ENCODE data around the gene EML2. TPM values are rescaled to one million over a fixed set of nuclear protein-coding genes. Genes with fewer than 3 reads are reported as not detected.

Gene EML2
- total RNA-seq, 1 experiment from 2014 or later = 28.9 TPM

- peaks cover 4% of the 10 kb centered on the region for H3F3A ChIP-seq (ENCODE audit: low read length, unreplicated experiment)
- peaks cover 25% of the 10 kb centered on the region for H3K4me1 ChIP-seq (ENCODE audit: insufficient read depth, low read length)
- no peaks in the 10 kb centered on the region for H3K36me3 ChIP-seq (ENCODE audit: low read depth, low read length)
- H3K4me2 ChIP-seq (ENCODE audit: low read length) = peak overlapping the region; percentile 83
- no peaks in the 10 kb centered on the region for H3K27me3 ChIP-seq (ENCODE audit: low read length)
- no peaks in the 10 kb centered on the region for H3K9me3 ChIP-seq (ENCODE audit: low read length)
- 0 out of 2 replicates have a peak, but pooled peaks cover 6% of the 10 kb centered on the region for H3K79me2 ChIP-seq (ENCODE audit: low read length)
- BruUV-seq (replicated peaks) = no TSS peak
- H2AFZ ChIP-seq (ENCODE audit: low read length) = peak overlapping the region; percentile 82
- no peak overlapping the region; the same call in 1 of the 2 replicates for H3K9ac ChIP-seq (ENCODE audit: low read length)
- H3K4me3 ChIP-seq (ENCODE audit: low read length) = peak overlapping the region; percentile 72
- TF ChIP-seq EZH2 (IDR thresholded peaks at IDR 0.05; ENCODE audit: low read length, unreplicated experiment) = no peak
- TF ChIP-seq EZH2phosphoT487 (IDR thresholded peaks at IDR 0.05; ENCODE audit: borderline replicate concordance, low read length) = no peak
- TF ChIP-seq, protein P1, sequence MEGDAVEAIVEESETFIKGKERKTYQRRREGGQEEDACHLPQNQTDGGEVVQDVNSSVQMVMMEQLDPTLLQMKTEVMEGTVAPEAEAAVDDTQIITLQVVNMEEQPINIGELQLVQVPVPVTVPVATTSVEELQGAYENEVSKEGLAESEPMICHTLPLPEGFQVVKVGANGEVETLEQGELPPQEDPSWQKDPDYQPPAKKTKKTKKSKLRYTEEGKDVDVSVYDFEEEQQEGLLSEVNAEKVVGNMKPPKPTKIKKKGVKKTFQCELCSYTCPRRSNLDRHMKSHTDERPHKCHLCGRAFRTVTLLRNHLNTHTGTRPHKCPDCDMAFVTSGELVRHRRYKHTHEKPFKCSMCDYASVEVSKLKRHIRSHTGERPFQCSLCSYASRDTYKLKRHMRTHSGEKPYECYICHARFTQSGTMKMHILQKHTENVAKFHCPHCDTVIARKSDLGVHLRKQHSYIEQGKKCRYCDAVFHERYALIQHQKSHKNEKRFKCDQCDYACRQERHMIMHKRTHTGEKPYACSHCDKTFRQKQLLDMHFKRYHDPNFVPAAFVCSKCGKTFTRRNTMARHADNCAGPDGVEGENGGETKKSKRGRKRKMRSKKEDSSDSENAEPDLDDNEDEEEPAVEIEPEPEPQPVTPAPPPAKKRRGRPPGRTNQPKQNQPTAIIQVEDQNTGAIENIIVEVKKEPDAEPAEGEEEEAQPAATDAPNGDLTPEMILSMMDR (conservative IDR thresholded peaks at IDR 0.05; ENCODE audit: low read depth, low read length) = peak; percentile 93
- CTCF ChIA-PET = interaction anchor here (0.6 to 1.6 kb wide), 4 partner anchors 34 to 158 kb away, joined by 3 to 8 read pairs (median 4); no protein-coding TSS in a partner anchor
- H3K27ac ChIP-seq (ENCODE audit: low read length) = peak overlapping the region; percentile 43
- intact Hi-C loops (cut with micrococcal nuclease) = loop anchor here (2.0 to 10.0 kb wide), 3 partner anchors 58 to 148 kb away; partner anchors contain the start of genes OPA3, PPM1N and RTN2
- POLR2A ChIA-PET (ENCODE audit: unreplicated experiment) = no interaction called here
- DNase-seq = peak; percentile 73
- no peaks in the 10 kb centered on the region for H4K20me1 ChIP-seq (ENCODE audit: low read length)
- no peaks in the 10 kb centered on the region for H3K9me2 ChIP-seq (replicated peaks; ENCODE audit: low read length)
- ATAC-seq = peak; percentile 44
These were observed 4.1 kb upstream of the EML2 start for GRCh38 chr19:45643024-45643926.

- BruUV-seq (replicated peaks) = TSS peak; percentile 97
- peak overlapping the region; percentile 64 for H3K4me3 ChIP-seq (ENCODE audit: low read length)
- peaks cover 4% of the 10 kb centered on the region for H3F3A ChIP-seq (ENCODE audit: low read length, unreplicated experiment)
- ChIA-PET POLR2A (ENCODE audit: unreplicated experiment) (interaction anchor here (0.6 to 1.0 kb wide), 3 partner anchors 10 to 50 kb away, joined by 3 to 6 read pairs (median 5); no protein-coding TSS in a partner anchor), CTCF (interaction anchor here (0.6 to 2.0 kb wide), 8 partner anchors 11 to 136 kb away, joined by 3 to 12 read pairs (median 5); no protein-coding TSS in a partner anchor)
- H3K4me1 ChIP-seq (ENCODE audit: insufficient read depth, low read length) = peaks cover 30% of the 10 kb centered on the region
- peak; percentile 95 for DNase-seq
- H3K27ac ChIP-seq (ENCODE audit: low read length) = peak overlapping the region; percentile 92
- TF ChIP-seq, protein P1 (conservative IDR thresholded peaks at IDR 0.05; ENCODE audit: low read depth, low read length) = no peak
- TF ChIP-seq EZH2 (IDR thresholded peaks at IDR 0.05; ENCODE audit: low read length, unreplicated experiment) (no peak), EZH2phosphoT487 (IDR thresholded peaks at IDR 0.05; ENCODE audit: borderline replicate concordance, low read length) (no peak)
- H3K4me2 ChIP-seq (ENCODE audit: low read length) = peak overlapping the region; percentile 94
- no peaks in the 10 kb centered on the region for H3K27me3 ChIP-seq (ENCODE audit: low read length)
- H3K79me2 ChIP-seq (ENCODE audit: low read length) = 0 out of 2 replicates have a peak, but pooled peaks cover 11% of the 10 kb centered on the region
- H3K9me2 ChIP-seq (replicated peaks; ENCODE audit: low read length) = no peaks in the 10 kb centered on the region
- no peaks in the 10 kb centered on the region for H4K20me1 ChIP-seq (ENCODE audit: low read length)
- H3K36me3 ChIP-seq (ENCODE audit: low read depth, low read length) = no peaks in the 10 kb centered on the region
- H2AFZ ChIP-seq (ENCODE audit: low read length) = peak overlapping the region; percentile 75
- no peaks in the 10 kb centered on the region for H3K9me3 ChIP-seq (ENCODE audit: low read length)
- peak; percentile 51 for ATAC-seq
- H3K9ac ChIP-seq (ENCODE audit: low read length) = peak overlapping the region; percentile 80
- intact Hi-C loops (cut with micrococcal nuclease) = loop anchor here (1.0 to 10.0 kb wide), 4 partner anchors 34 to 147 kb away; partner anchors contain the start of genes OPA3, PPM1N and RTN2
These were observed 2.3 kb upstream of the EML2 start for GRCh38 chr19:45641274-45642105.
